ENCODE results near the gene COL18A1. TPM values are rescaled to one million over a fixed set of nuclear protein-coding genes. Genes with fewer than 3 reads are reported as not detected.

The COL18A1 gene
- total and polyA plus RNA-seq, 2 of the 8 experiments (the other 6 are each of a cell fraction or from before 2014, with no cell fraction given), result 145 to 201 TPM

DNA sequence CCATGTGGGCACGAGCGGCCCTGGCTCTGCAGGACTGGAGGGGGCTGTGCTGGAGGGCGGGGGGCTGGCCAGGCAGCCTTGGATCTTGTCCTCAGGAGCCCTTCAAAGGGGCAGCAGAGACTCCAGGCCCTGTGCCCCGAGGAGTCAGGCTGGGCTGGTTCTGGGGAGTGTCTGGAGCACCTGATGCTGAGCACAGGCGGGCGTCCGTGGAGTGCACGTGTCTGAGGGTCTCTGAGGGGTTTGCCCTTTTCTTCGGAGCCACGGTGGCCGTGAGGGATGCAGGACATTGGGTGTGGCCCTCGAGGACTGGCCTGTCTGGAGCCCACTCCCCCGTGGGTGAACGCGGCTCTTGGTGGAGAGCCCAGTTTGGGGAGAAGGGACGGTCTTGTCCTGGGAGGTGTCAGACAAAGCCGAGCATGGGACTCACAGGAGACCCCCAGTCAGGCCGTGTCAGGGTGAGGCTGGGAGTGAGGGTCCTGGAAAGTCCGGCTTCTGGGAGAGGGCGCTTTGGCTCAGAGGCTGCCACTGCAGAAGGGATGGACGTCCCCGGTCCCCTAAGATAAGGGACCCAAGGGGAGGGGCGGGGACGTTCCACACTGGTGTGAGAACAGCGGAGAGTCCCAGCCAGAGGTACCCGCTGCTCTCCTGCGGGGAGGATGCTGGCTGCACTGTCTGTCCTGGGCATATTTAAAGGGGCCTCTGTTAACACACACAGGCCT lies 60.8 kb downstream of the COL18A1 start (continued):
- TF ChIP-seq TBP (IDR thresholded peaks at IDR 0.05; ENCODE audit: low read depth, low read length), result no peak
- TF ChIP-seq POU5F1 (IDR thresholded peaks at IDR 0.05; ENCODE audit: low read depth, low read length), result no peak
- no peak for TF ChIP-seq GTF2F1 (IDR thresholded peaks at IDR 0.05; ENCODE audit: borderline replicate concordance, low read depth, low read length)
- TF ChIP-seq TCF12 (IDR thresholded peaks at IDR 0.05; ENCODE audit: low read depth, low read length), result no peak
- no peak for TF ChIP-seq CBX5 (IDR thresholded peaks at IDR 0.05; ENCODE audit: low read depth, low read length)

Measured in H1 (cell line).